ENCODE data around the gene ME3. TPM values are rescaled to one million over a fixed set of nuclear protein-coding genes. Genes with fewer than 3 reads are reported as not detected.

The ME3 gene
- 12.2 and 12.9 TPM in 2 replicates for total RNA-seq

DNA sequence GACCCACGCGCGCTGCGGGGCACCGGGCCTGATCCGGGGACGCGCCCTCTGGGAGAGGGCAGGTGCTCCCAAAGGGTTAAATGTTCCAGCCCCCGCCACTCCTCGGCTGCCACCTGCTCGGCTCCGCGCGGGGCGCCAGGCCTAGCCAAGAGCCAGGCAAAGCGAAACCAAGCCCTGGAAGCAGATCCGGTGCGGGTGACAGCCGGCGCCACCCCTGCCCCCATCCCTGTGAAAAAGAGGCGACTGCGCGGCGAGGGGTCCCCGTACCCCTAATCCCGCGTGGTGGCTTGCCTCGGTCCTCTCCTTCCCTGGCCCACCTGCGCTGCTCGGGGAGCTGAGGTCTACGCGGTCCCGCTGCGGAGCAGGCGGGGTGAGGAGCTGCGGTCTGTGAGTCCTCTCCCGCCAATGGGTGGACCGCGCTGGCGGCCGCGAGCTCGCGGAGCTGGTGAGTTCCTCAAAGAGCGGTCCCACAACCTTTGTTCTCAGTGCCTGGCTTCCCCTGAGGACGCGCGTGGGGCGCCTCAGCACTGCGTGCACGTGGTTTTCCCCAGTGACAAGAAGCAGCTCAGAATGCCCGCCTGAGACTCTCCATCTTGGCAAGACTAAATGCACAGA is at the start of gene ME3:
TSS of gene ME3 (minus strand) at position 610 of the 615 bp plus-strand sequence.
- peak within 1 kb of the TSS; percentile 76 for H3K4me3 Mint-ChIP-seq
- H3K36me3 Mint-ChIP-seq (ENCODE audit: low read depth), result no peaks in the 10 kb centered on the region
- intact Hi-C loops (cut with micrococcal nuclease), result loop anchor here (2.0 to 5.0 kb wide), 3 partner anchors 15 to 215 kb away; partner anchors contain the start of gene PRSS23
- peaks cover 12% of the 10 kb centered on the region for H3K4me1 Mint-ChIP-seq
- peaks cover 34% of the 10 kb centered on the region for H3K27me3 Mint-ChIP-seq
- peak within 1 kb of the TSS; percentile 63 for H3K27ac Mint-ChIP-seq
- no peaks in the 10 kb centered on the region for H3K9me3 Mint-ChIP-seq
- peak; percentile 86 for DNase-seq

DNA sequence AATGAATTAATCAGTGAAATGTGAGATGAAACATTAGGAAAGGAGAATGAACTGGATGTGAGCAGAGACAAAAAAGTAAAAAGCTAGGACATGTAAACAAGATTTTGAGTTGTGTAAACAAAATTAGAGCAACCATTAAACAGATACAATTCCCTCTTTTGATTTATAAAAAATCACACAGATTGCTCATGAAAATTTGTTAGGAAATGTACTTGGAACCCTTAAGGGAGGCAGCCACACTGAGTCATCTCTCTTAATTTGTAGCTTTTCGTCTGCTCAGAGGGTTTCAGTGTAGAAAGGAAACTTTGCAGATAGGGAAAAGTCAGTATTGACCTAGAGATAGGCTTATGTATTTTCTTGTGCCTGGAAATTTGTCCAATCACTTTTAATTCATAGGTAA is 49.6 kb upstream of the ME3 start:
- no peaks in the 10 kb centered on the region for H3K4me1 Mint-ChIP-seq
- intact Hi-C loops (cut with micrococcal nuclease), result no loop called here
- no peaks in the 10 kb centered on the region for H3K36me3 Mint-ChIP-seq (ENCODE audit: low read depth)
- no peak overlapping the region for H3K27ac Mint-ChIP-seq
- no peak for DNase-seq
- H3K9me3 Mint-ChIP-seq, result peaks cover 18% of the 10 kb centered on the region
- peaks cover 8% of the 10 kb centered on the region for H3K27me3 Mint-ChIP-seq
- no peak overlapping the region for H3K4me3 Mint-ChIP-seq

DNA sequence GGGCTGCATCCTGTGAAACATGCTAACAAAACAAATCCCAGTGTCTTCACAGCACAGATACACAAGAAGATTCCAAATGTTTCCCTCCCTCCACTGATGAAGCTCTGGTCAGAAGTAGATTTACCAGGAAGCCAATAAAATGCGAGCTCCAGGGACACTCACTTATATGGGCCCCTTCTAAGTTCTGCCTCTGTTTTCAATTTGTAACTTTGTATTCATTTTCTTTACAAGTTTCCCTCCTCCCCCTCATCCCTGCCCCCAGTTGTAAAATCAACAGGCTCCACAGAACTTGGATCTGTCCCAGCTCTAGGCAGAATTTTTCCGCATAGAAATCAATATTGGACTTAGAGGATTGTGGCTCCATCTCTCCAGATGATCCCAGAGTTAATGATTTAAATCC is 48.1 kb upstream of the ME3 start:
- Mint-ChIP-seq H3K27ac (no peak overlapping the region), H3K36me3 (ENCODE audit: low read depth) (no peaks in the 10 kb centered on the region), H3K4me3 (no peak overlapping the region), H3K27me3 (peaks cover 8% of the 10 kb centered on the region), H3K9me3 (peaks cover 18% of the 10 kb centered on the region), H3K4me1 (no peaks in the 10 kb centered on the region)
- DNase-seq, result no peak
- intact Hi-C loops (cut with micrococcal nuclease), result no loop called here

DNA sequence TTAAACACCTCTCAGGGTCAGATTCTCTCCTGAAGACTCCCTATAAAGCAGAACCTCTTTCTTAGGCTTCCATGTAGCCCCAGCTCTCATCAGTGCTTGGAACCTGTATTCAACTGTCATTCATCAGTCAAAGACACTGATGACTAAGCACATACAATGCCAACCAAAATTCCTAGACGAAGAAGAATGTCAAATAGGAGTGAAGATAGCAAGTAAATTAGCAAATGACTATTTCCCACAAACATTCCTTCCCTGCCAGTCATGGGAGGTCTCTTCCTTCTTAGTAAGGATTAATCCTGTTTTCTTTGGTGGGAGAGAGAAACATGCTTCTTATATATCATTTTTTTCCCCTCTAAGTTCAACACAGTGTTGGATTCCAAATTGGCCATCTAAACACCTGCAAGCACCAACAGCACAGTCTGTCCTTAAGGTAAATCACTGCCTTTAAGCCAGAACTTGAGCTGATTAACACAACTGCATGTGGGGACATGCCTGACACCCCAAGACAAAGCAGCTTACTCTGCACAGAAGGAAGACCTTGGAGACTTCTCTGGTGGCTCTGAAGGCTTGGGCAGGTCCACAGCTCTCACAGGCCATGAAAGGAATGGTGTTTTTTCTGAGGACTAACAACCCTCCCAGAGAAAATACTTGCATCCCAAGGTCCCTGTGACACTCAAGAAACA is 47.5 kb upstream of the ME3 start:
- Mint-ChIP-seq H3K4me1 (no peaks in the 10 kb centered on the region), H3K4me3 (no peak overlapping the region), H3K36me3 (ENCODE audit: low read depth) (no peaks in the 10 kb centered on the region), H3K9me3 (peaks cover 18% of the 10 kb centered on the region), H3K27me3 (peaks cover 8% of the 10 kb centered on the region), H3K27ac (no peak overlapping the region)
- intact Hi-C loops (cut with micrococcal nuclease), result no loop called here
- peak; percentile 26 for DNase-seq

DNA sequence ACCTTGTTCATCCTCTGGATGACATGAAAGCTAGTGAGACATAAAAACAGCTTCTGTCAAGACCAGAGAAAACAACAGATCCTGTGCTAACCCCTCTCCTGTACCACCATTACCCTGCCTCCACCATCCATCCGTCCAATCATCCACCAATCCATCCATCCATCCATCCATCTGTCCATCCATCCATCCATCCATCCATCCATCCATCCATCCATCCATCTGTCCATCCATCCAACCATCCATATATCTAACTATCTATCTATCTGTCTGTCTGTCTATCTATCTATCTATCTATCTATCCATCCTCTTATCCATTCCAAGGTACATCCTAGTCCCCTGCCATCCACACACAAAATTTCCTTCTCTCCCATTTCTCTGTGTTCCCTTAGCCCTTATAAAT is 46.6 kb upstream of the ME3 start:
- DNase-seq, result no peak
- intact Hi-C loops (cut with micrococcal nuclease), result no loop called here
- Mint-ChIP-seq H3K27ac (no peak overlapping the region), H3K4me1 (no peaks in the 10 kb centered on the region), H3K9me3 (peaks cover 18% of the 10 kb centered on the region), H3K4me3 (no peak overlapping the region), H3K36me3 (ENCODE audit: low read depth) (no peaks in the 10 kb centered on the region), H3K27me3 (peaks cover 8% of the 10 kb centered on the region)

DNA sequence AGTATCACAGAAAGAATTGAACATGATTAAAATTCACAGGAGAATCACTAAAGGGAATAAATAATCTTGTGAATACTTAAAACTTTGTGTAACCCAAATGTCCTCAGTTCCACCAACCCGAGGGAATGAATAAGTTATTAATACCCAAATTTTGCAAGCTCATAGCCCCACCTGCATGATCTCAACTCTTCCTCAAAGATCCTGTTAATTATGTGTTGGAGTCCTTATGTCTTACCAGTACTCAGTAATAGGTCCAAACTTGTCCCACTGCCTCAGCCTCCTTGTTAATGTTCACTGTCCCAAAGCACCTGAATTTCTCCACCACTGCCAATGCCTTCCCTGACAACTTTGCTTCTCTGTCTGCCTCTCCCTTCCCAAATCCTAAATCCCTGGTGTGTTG is 46.1 kb upstream of the ME3 start:
- Mint-ChIP-seq H3K27me3 (peaks cover 8% of the 10 kb centered on the region), H3K4me1 (no peaks in the 10 kb centered on the region), H3K27ac (no peak overlapping the region), H3K4me3 (no peak overlapping the region), H3K36me3 (ENCODE audit: low read depth) (no peaks in the 10 kb centered on the region), H3K9me3 (peaks cover 18% of the 10 kb centered on the region)
- intact Hi-C loops (cut with micrococcal nuclease), result no loop called here
- peak; percentile 15 for DNase-seq

DNA sequence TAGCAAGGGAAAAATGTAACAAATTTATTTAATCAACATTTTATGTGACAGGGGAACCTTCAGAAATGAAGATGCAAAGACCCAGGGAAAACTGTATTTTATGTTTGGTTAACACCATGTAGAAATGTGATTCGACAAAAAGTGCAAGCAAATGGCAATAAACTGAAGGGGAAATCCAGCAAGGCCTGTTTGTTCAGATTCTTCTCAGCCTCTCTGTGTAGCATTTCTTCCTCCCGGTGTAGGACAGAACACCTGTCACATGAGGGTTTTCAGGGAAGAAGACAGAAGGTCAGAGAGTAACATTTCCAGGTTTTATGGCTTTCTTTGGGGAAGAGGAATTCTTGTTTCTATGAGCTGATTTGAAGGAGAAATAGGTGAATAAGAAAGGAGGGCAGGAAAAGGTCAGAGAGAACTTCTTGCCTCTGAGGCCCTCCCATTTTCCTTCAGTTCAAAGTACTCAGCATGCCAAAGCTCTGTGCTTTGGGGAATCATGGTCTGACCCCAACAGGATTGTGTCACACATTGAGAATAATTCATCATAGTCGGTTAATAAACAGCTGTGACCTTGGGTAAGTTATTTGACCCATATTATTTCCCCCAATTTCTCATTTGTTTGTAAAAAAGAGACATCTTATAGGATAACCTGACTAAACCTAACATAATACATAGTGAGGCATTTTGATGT is 45.5 kb upstream of the ME3 start:
- no peak overlapping the region for H3K4me3 Mint-ChIP-seq
- peaks cover 18% of the 10 kb centered on the region for H3K9me3 Mint-ChIP-seq
- H3K4me1 Mint-ChIP-seq, result no peaks in the 10 kb centered on the region
- H3K36me3 Mint-ChIP-seq (ENCODE audit: low read depth), result no peaks in the 10 kb centered on the region
- intact Hi-C loops (cut with micrococcal nuclease), result no loop called here
- DNase-seq, result peak; percentile 29
- no peak overlapping the region for H3K27ac Mint-ChIP-seq
- H3K27me3 Mint-ChIP-seq, result peaks cover 6% of the 10 kb centered on the region

DNA sequence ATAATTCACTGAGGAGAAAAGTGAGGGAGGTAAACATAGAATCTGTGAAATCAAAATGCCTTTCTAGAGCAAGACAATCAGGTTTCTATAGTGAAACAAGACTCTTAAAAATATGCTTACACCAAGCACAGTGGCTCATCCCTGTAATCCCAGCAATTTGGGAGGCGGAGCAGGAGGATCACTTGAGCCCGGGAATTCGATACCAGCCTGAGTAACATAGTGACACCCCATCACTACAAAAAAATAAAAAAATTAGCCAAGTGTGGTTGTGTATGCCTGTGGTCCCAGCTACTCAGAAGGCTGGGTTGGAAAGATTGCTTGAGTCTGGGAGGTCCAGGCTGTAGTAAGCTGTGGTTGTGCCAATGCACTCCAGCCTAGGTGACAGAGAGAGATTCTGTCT is 43.2 kb upstream of the ME3 start:
- Mint-ChIP-seq H3K4me3 (no peak overlapping the region), H3K27me3 (peaks cover 6% of the 10 kb centered on the region), H3K27ac (no peak overlapping the region), H3K9me3 (peaks cover 8% of the 10 kb centered on the region), H3K36me3 (ENCODE audit: low read depth) (no peaks in the 10 kb centered on the region), H3K4me1 (no peaks in the 10 kb centered on the region)
- intact Hi-C loops (cut with micrococcal nuclease), result no loop called here
- DNase-seq, result peak; percentile 22

DNA sequence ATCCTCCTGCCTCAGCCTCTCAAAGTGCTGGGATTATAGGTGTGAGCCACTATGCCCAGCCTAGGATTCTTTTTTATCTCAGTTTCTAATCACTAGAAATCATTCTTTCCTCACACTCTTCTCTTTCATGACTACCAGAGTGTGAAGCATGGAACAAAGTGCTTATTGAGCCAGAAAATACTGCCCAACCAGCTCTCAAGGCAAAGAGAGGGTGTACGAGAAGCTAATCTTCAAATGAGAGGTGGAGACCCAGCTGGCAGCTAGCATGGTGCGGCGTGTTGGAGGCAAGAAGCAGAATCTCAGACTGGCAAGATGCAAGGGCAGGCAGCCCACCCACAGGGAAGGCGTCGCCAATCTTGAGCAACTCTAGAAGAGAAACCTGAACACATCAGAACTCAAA is 41.1 kb upstream of the ME3 start:
- H3K4me3 Mint-ChIP-seq, result no peak overlapping the region
- peaks cover 12% of the 10 kb centered on the region for H3K9me3 Mint-ChIP-seq
- no peaks in the 10 kb centered on the region for H3K4me1 Mint-ChIP-seq
- H3K27me3 Mint-ChIP-seq, result peaks cover 5% of the 10 kb centered on the region
- no peak overlapping the region for H3K27ac Mint-ChIP-seq
- no peaks in the 10 kb centered on the region for H3K36me3 Mint-ChIP-seq (ENCODE audit: low read depth)
- intact Hi-C loops (cut with micrococcal nuclease), result no loop called here
- no peak for DNase-seq

DNA sequence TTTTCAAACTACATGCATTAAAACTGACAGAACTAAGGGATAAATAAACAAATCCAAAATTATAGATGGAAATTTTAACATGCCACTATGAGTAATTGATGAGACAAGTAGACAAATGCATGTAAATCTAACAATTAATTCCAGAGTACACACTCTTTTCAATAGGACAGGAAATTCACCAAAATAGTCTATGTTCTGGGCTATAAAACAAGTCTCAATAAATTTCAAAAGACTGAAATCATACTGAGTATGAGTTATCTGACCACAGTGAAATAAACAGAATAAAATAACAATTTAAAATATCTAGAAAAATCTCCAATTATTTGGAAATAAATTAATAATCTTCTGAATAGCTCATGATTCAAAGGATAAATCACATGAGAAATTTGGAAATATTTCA is 38.5 kb upstream of the ME3 start:
- intact Hi-C loops (cut with micrococcal nuclease), result no loop called here
- Mint-ChIP-seq H3K4me1 (no peaks in the 10 kb centered on the region), H3K4me3 (no peak overlapping the region), H3K27me3 (peaks cover 7% of the 10 kb centered on the region), H3K27ac (no peak overlapping the region), H3K36me3 (ENCODE audit: low read depth) (no peaks in the 10 kb centered on the region), H3K9me3 (peaks cover 13% of the 10 kb centered on the region)
- no peak for DNase-seq

DNA sequence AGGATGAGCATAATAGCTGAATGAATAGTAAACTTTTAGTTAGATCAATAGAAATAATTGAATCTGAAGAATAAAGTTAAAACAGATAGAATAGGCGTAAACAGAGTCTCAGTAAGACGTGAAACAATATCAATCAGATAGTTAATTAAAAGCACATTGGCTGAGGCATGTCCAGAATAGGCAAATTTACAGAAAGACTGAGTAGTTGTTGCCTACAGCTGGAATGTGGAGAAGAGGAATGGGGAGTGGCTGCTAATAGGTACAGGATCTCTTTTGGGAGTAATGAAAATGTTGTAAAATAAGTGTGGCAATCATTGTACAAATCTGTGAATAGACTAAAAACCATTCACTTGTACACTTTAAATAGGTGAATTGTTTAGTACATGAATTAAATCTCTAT is 36.3 kb upstream of the ME3 start:
- H3K4me3 Mint-ChIP-seq, result no peak overlapping the region
- intact Hi-C loops (cut with micrococcal nuclease), result no loop called here
- H3K36me3 Mint-ChIP-seq (ENCODE audit: low read depth), result no peaks in the 10 kb centered on the region
- DNase-seq, result no peak
- no peaks in the 10 kb centered on the region for H3K4me1 Mint-ChIP-seq
- peaks cover 16% of the 10 kb centered on the region for H3K27me3 Mint-ChIP-seq
- H3K27ac Mint-ChIP-seq, result no peak overlapping the region
- peaks cover 17% of the 10 kb centered on the region for H3K9me3 Mint-ChIP-seq

DNA sequence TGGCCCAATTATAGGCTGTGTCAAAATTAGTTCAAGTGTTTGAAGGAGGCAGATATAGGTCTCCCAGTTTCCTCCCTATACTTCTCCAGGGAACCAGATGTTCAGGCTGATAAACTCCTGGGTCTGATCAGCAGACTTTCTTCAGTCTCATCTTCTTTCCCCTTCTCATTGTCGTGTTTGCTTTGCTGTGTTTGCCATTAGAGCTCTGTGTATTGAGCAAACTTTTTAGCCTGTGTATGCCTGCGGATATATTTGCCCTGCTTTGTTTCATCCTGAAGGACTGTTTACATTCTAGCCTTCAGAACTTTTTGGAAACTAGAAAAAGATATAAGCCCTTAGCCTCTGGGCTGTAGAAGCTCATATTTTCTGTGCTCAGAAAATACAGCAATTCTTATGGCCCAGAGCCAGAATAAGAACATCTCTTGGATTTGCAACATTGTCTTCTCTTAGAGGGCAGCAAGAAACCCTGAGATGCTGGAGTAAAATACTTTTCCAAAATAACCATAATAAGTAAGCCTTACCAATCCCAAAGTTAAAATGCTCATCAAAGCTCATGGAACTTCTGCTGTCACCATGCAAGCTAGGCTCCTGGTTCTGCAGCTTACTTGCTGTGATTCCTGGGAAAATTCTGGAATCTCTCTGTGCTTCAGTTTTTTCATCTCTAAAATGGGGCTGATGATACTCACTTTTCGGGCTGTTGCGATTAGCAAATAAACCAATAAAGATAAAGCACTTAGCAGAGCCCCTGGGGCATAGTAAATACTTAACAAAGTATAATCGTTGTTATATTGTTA is 34.1 kb upstream of the ME3 start:
- intact Hi-C loops (cut with micrococcal nuclease), result no loop called here
- no peak for DNase-seq
- Mint-ChIP-seq H3K36me3 (ENCODE audit: low read depth) (no peaks in the 10 kb centered on the region), H3K9me3 (peaks cover 17% of the 10 kb centered on the region), H3K4me1 (no peaks in the 10 kb centered on the region), H3K4me3 (no peak overlapping the region), H3K27ac (no peak overlapping the region), H3K27me3 (peaks cover 16% of the 10 kb centered on the region)

DNA sequence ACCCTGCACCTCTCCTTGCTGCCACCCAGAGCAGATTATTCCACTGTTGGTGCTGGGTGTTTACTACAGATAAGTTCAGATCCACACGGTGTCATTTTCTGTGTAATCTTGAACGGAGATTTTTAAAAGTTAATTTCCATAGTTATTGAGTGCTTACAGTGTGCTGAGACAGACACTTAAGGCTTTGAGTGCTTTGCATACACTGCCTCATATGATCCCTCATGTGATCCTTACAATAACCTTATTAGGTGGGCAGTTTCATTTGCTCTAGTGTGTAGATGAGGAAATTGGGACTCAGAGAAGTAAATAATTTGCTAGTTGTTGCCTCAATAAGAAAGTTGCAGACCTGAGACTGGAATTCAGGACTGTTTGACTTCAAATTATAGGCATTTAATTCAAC is 32.3 kb upstream of the ME3 start:
- Mint-ChIP-seq H3K9me3 (peaks cover 9% of the 10 kb centered on the region), H3K4me1 (no peaks in the 10 kb centered on the region), H3K27ac (no peak overlapping the region), H3K36me3 (ENCODE audit: low read depth) (no peaks in the 10 kb centered on the region), H3K27me3 (peaks cover 11% of the 10 kb centered on the region), H3K4me3 (no peak overlapping the region)
- DNase-seq, result no peak
- intact Hi-C loops (cut with micrococcal nuclease), result no loop called here

DNA sequence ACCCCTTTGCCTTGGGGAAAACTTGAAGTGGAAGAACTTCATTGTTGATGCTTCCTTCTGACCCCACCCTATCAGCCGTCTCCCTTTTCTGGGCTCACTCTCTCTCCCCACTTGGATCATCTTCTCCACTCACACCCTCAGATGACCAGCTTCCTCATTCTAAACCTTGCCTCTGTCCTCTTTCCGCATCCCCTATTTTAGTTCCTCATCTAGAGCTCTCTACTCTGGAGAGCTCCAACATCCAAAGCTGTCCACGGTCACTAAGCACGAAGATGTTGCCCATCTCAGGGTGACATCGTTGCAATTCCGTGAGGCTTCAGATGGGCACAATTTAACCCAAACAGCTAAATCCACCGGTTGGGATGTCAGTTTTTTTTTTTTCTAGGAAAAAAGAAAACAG is 31.6 kb upstream of the ME3 start:
- peaks cover 9% of the 10 kb centered on the region for H3K9me3 Mint-ChIP-seq
- no peak for DNase-seq
- H3K4me3 Mint-ChIP-seq, result no peak overlapping the region
- no peaks in the 10 kb centered on the region for H3K36me3 Mint-ChIP-seq (ENCODE audit: low read depth)
- H3K4me1 Mint-ChIP-seq, result no peaks in the 10 kb centered on the region
- H3K27me3 Mint-ChIP-seq, result peaks cover 11% of the 10 kb centered on the region
- no peak overlapping the region for H3K27ac Mint-ChIP-seq
- intact Hi-C loops (cut with micrococcal nuclease), result no loop called here

All from activated CD4-positive, alpha-beta T cell treated with anti-CD3 and anti-CD28 coated beads, Interleukin-2, amount 10 ng/mL, durations not matched to agents 24 days and 14 days (primary cell).